IPS-18c (cell line): ENCODE measurements around the gene DNMT1.
A peak's percentile ranks its signal among the peaks of the same experiment; 100 is the strongest.

Source experiments
- H3K4me3 ChIP-seq: 2 replicates; pipeline ENCODE4 v1.7.0; 2013; ENCODE audit warnings: low read depth, mild to moderate bottlenecking, low read length, moderate library complexity; ENCODE audit not compliant: insufficient read depth
- H3K9me3 ChIP-seq: one replicate; pipeline ENCODE4 v1.6.1; 2013; ENCODE audit warnings: mild to moderate bottlenecking, low read length, moderate library complexity; ENCODE audit not compliant: control insufficient read depth, insufficient read depth

The DNMT1 gene

GRCh38 chr19:10137751-10138682, 56.7 kb downstream of the DNMT1 start:
- H3K4me3 ChIP-seq, result no peak overlapping the region
- H3K9me3 ChIP-seq, result no peaks in the 10 kb centered on the region

- H3K4me3 ChIP-seq, result no peak overlapping the region
- no peaks in the 10 kb centered on the region for H3K9me3 ChIP-seq
Measured at GRCh38 chr19:10136936-10137335, 57.8 kb downstream of the DNMT1 start.

- Histone ChIP-seq H3K9me3 (no peaks in the 10 kb centered on the region), H3K4me3 (no peak overlapping the region)
Measured at GRCh38 chr19:10135551-10136334, 59.0 kb downstream of the DNMT1 start.

GRCh38 chr19:10134040-10134439, 60.7 kb downstream of the DNMT1 start:
- H3K4me3 ChIP-seq, result no peak overlapping the region
- H3K9me3 ChIP-seq, result no peaks in the 10 kb centered on the region

- no peak overlapping the region for H3K4me3 ChIP-seq
Measured at GRCh38 chr19:10133596-10133995, 61.2 kb downstream of the DNMT1 start.

GRCh38 chr19:10132905-10133304, 61.8 kb downstream of the DNMT1 start:
- no peaks in the 10 kb centered on the region for H3K9me3 ChIP-seq
- H3K4me3 ChIP-seq, result no peak overlapping the region

More at GRCh38 chr19:10133596-10133995, 61.2 kb downstream of the DNMT1 start:
- H3K9me3 ChIP-seq, result no peaks in the 10 kb centered on the region

- Histone ChIP-seq H3K9me3 (no peaks in the 10 kb centered on the region), H3K4me3 (no peak overlapping the region)
Measured at GRCh38 chr19:10126213-10126639, 68.5 kb downstream of the DNMT1 start.

GRCh38 chr19:10124429-10124828, 70.3 kb downstream of the DNMT1 start:
- Histone ChIP-seq H3K9me3 (no peaks in the 10 kb centered on the region), H3K4me3 (no peak overlapping the region)

GRCh38 chr19:10122045-10122444, 72.7 kb downstream of the DNMT1 start:
- H3K9me3 ChIP-seq, result no peaks in the 10 kb centered on the region
- no peak overlapping the region for H3K4me3 ChIP-seq

- Histone ChIP-seq H3K9me3 (no peaks in the 10 kb centered on the region), H3K4me3 (no peak overlapping the region)
Measured at GRCh38 chr19:10120538-10121189, 74.1 kb downstream of the DNMT1 start.

- H3K4me3 ChIP-seq, result peak overlapping the region; percentile 99
- no peaks in the 10 kb centered on the region for H3K9me3 ChIP-seq
Measured at GRCh38 chr19:10118960-10119359, 75.8 kb downstream of the DNMT1 start.

GRCh38 chr19:10116866-10117616, 77.7 kb downstream of the DNMT1 start:
- Histone ChIP-seq H3K9me3 (no peaks in the 10 kb centered on the region), H3K4me3 (no peak overlapping the region)

- no peaks in the 10 kb centered on the region for H3K9me3 ChIP-seq
- H3K4me3 ChIP-seq, result no peak overlapping the region
Measured at GRCh38 chr19:10116085-10116865, 78.5 kb downstream of the DNMT1 start.

GRCh38 chr19:10115392-10116084, 79.2 kb downstream of the DNMT1 start:
- no peak overlapping the region for H3K4me3 ChIP-seq
- no peaks in the 10 kb centered on the region for H3K9me3 ChIP-seq

GRCh38 chr19:10114651-10115391, 79.9 kb downstream of the DNMT1 start:
- no peak overlapping the region for H3K4me3 ChIP-seq
- H3K9me3 ChIP-seq, result no peaks in the 10 kb centered on the region
